ENCODE data around the gene WDR37.

DNA sequence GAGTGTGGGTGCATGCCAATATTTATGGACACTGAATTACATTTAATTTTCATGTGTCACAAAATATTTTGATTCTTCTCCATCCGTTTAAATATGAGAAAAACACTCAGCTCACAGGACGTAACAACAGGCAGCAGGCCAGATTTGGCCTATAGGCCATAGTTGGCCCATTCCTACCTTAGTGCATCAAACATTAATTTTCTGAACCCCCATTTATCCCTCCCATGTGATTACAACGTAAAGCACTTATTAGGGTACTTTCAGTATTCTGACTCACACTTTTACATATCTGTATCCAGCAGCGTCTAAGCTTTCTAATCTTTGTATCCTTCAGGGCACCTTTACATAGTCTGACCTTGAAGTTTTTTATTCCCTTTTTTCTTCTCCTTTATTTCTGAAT, 11.2 kb upstream of the WDR37 start:
- TF ChIP-seq, protein P1, sequence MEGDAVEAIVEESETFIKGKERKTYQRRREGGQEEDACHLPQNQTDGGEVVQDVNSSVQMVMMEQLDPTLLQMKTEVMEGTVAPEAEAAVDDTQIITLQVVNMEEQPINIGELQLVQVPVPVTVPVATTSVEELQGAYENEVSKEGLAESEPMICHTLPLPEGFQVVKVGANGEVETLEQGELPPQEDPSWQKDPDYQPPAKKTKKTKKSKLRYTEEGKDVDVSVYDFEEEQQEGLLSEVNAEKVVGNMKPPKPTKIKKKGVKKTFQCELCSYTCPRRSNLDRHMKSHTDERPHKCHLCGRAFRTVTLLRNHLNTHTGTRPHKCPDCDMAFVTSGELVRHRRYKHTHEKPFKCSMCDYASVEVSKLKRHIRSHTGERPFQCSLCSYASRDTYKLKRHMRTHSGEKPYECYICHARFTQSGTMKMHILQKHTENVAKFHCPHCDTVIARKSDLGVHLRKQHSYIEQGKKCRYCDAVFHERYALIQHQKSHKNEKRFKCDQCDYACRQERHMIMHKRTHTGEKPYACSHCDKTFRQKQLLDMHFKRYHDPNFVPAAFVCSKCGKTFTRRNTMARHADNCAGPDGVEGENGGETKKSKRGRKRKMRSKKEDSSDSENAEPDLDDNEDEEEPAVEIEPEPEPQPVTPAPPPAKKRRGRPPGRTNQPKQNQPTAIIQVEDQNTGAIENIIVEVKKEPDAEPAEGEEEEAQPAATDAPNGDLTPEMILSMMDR (optimal IDR thresholded peaks at IDR 0.05 in 1 of 3, IDR thresholded peaks at IDR 0.05 in 1 of 3, conservative IDR thresholded peaks at IDR 0.05 in 1 of 3; ENCODE audit: extremely low read depth in 1 of 3, insufficient read depth in 2 of 3, low read length in 3 of 3) = no peak
- no peak for TF ChIP-seq EZH2 (IDR thresholded peaks at IDR 0.05; ENCODE audit: low read length)
